SK-N-MC (cell line): ENCODE measurements around the gene ACSM4.
"Not testable (repeated sequence)": the region's sequence is repeated elsewhere in the genome, so short reads cannot be mapped to it uniquely, and the experiment has no call there.

Experiments
- DNase-seq: peaks from one replicate; pipeline ENCODE4 v3.0.0-alpha.2; 2011; ENCODE audit warnings: low read depth, low spot score
- H3K27ac ChIP-seq: fragments of 200-600 bp; sonication (generic); 2 replicates; pipeline ENCODE4 v1.5.1; 2016; ENCODE audit warnings: mixed run types
- H3K36me3 ChIP-seq: fragments of 200-600 bp; sonication (generic); 2 replicates; pipeline ENCODE4 v1.6.1; 2017; ENCODE audit warnings: antibody characterized with exemption, low read length, mixed read lengths; ENCODE audit not compliant: insufficient read depth
- H3K4me3 ChIP-seq: fragments of 200-600 bp; sonication (generic); 2 replicates; pipeline ENCODE4 v1.5.1; 2016
- H3K9ac ChIP-seq: fragments of 200-600 bp; sonication (generic); 2 replicates; pipeline ENCODE4 v1.8.0; 2017; ENCODE audit warnings: mixed run types, mixed read lengths; ENCODE audit not compliant: insufficient read length
- H3K9me3 ChIP-seq: fragments of 200-600 bp; sonication (generic); 2 replicates; pipeline ENCODE4 v1.6.1; 2017; ENCODE audit warnings: low read depth, mild to moderate bottlenecking, antibody characterized with exemption, low read length, moderate library complexity, mixed read lengths
- EZH2 ChIP-seq: fragments of 200-600 bp; sonication (generic); IDR thresholded peaks from one replicate; pipeline ENCODE4 v1.6.1; 2017; ENCODE audit warnings: antibody characterized with exemption
- FOXP2 ChIP-seq: optimal IDR thresholded peaks from 2 replicates; pipeline ENCODE3; 2011; ENCODE audit warnings: mild to moderate bottlenecking, moderate library complexity; ENCODE audit not compliant: insufficient read depth; ENCODE audit errors: extremely low read length, control extremely low read depth
- POLR2AphosphoS5 ChIP-seq: IDR thresholded peaks from 2 replicates; pipeline ENCODE4 v1.6.1; 2012; ENCODE audit warnings: mild to moderate bottlenecking, low read depth, low read length, borderline replicate concordance

ACSM4 gene

GRCh38 chr12:7322599-7322998 is 18.7 kb downstream of the ACSM4 start:
- Histone ChIP-seq H3K4me3 (no peak overlapping the region), H3K27ac (no peak overlapping the region), H3K36me3 (no peaks in the 10 kb centered on the region), H3K9ac (no peak overlapping the region), H3K9me3 (no peaks in the 10 kb centered on the region)
- DNase-seq = no peak
- TF ChIP-seq EZH2 = no peak
- no peak for TF ChIP-seq POLR2AphosphoS5
- no peak for TF ChIP-seq FOXP2

GRCh38 chr12:7324176-7324575 is 20.3 kb downstream of the ACSM4 start:
- H3K9me3 ChIP-seq = no peaks in the 10 kb centered on the region
- H3K9ac ChIP-seq = no peak overlapping the region
- DNase-seq = no peak
- no peak overlapping the region for H3K4me3 ChIP-seq
- no peak for TF ChIP-seq FOXP2
- no peak for TF ChIP-seq EZH2
- no peak for TF ChIP-seq POLR2AphosphoS5
- H3K27ac ChIP-seq = no peak overlapping the region
- H3K36me3 ChIP-seq = no peaks in the 10 kb centered on the region

- Histone ChIP-seq H3K9me3 (no peaks in the 10 kb centered on the region), H3K36me3 (no peaks in the 10 kb centered on the region), H3K27ac (no peak overlapping the region), H3K9ac (no peak overlapping the region), H3K4me3 (no peak overlapping the region)
- no peak for TF ChIP-seq EZH2
- TF ChIP-seq FOXP2 = no peak
- TF ChIP-seq POLR2AphosphoS5 = no peak
- DNase-seq = no peak
These were observed 24.0 kb downstream of the ACSM4 start for GRCh38 chr12:7327918-7328317.

- DNase-seq, H3K9me3 ChIP-seq, H3K4me3 ChIP-seq, H3K27ac ChIP-seq, H3K9ac ChIP-seq, H3K36me3 ChIP-seq: not testable (repeated sequence)
These were observed 33.9 kb downstream of the ACSM4 start for GRCh38 chr12:7337790-7338189.

GRCh38 chr12:7339675-7340074 is 35.8 kb downstream of the ACSM4 start:
- Histone ChIP-seq H3K4me3 (no peak overlapping the region), H3K36me3 (no peaks in the 10 kb centered on the region), H3K9ac (no peak overlapping the region), H3K27ac (no peak overlapping the region), H3K9me3 (no peaks in the 10 kb centered on the region)
- TF ChIP-seq EZH2 = no peak
- no peak for TF ChIP-seq FOXP2
- no peak for TF ChIP-seq POLR2AphosphoS5
- no peak for DNase-seq

- H3K9me3 ChIP-seq = no peaks in the 10 kb centered on the region
- H3K36me3 ChIP-seq = no peaks in the 10 kb centered on the region
- no peak overlapping the region for H3K4me3 ChIP-seq
- TF ChIP-seq EZH2 = no peak
- no peak for TF ChIP-seq FOXP2
- no peak for TF ChIP-seq POLR2AphosphoS5
- DNase-seq = no peak
- no peak overlapping the region for H3K9ac ChIP-seq
- H3K27ac ChIP-seq = no peak overlapping the region
These were observed 41.1 kb downstream of the ACSM4 start for GRCh38 chr12:7344833-7345606.

GRCh38 chr12:7346551-7347225 is 42.8 kb downstream of the ACSM4 start:
- Histone ChIP-seq H3K4me3 (no peak overlapping the region), H3K9ac (no peak overlapping the region), H3K27ac (peak overlapping the region; percentile 67; the same call in 1 of the 2 replicates), H3K36me3 (no peaks in the 10 kb centered on the region), H3K9me3 (no peaks in the 10 kb centered on the region)
- TF ChIP-seq FOXP2 (no peak), POLR2AphosphoS5 (no peak), EZH2 (no peak)
- peak; percentile 73 for DNase-seq

- Histone ChIP-seq H3K27ac (no peak overlapping the region), H3K36me3 (no peaks in the 10 kb centered on the region), H3K9me3 (no peaks in the 10 kb centered on the region), H3K9ac (no peak overlapping the region), H3K4me3 (no peak overlapping the region)
- no peak for DNase-seq
- no peak for TF ChIP-seq POLR2AphosphoS5
- TF ChIP-seq EZH2 = no peak
These were observed 45.5 kb downstream of the ACSM4 start for GRCh38 chr12:7349418-7349817.

GRCh38 chr12:7351177-7351576 is 47.3 kb downstream of the ACSM4 start:
- no peak for DNase-seq
- Histone ChIP-seq H3K27ac (no peak overlapping the region), H3K4me3 (no peak overlapping the region), H3K36me3 (no peaks in the 10 kb centered on the region), H3K9ac (no peak overlapping the region), H3K9me3 (no peaks in the 10 kb centered on the region)
- TF ChIP-seq EZH2 = no peak
- TF ChIP-seq FOXP2 = no peak
- TF ChIP-seq POLR2AphosphoS5 = no peak
